ENCODE measurements around the gene LIX1. TPM values are rescaled to one million over a fixed set of nuclear protein-coding genes. Genes with fewer than 3 reads are reported as not detected.

LIX1 gene
- total and polyA plus RNA-seq, 2 of the 8 experiments (the other 6 are each of a cell fraction or from before 2014, with no cell fraction given): 0.26 to 0.45 TPM

GRCh38 chr5:97095318-97095732 is 47.1 kb downstream of the LIX1 start (continued):
- no peak for TF ChIP-seq CHD7 (IDR thresholded peaks at IDR 0.05; ENCODE audit: insufficient replicate concordance, low read length)
- TF ChIP-seq ATF2 (IDR thresholded peaks at IDR 0.05; ENCODE audit: low read length): no peak
- no peak for TF ChIP-seq TEAD4 (IDR thresholded peaks at IDR 0.05; ENCODE audit: low read depth, low read length)
